H1 (cell line): ENCODE results near the gene P2RX5.

ENCODE experiments used
- ASH2L ChIP-seq: fragments of 200-600, 300-600 bp; sonication (generic); IDR thresholded peaks from one replicate; pipeline ENCODE4 v1.7.1; 2017; ENCODE audit warnings: low read length
- CTCF ChIP-seq, 3 experiments: IDR thresholded peaks; 1 replicate in 2 of 3; 2 replicates in 1 of 3; pipeline versions ENCODE4 v1.5.1 to v1.6.1; 2011; ENCODE audit warnings: low read length in 3 of 3, mild to moderate bottlenecking in 3 of 3, inconsistent platforms in 2 of 3, low read depth in 1 of 3, moderate library complexity in 1 of 3; ENCODE audit not compliant: insufficient read depth in 1 of 3; ENCODE audit errors: control extremely low read depth in 1 of 3
- NRF1 ChIP-seq: IDR thresholded peaks from 2 replicates; pipeline ENCODE4 v1.6.1; 2011; ENCODE audit warnings: mild to moderate bottlenecking, low read depth, low read length, improper control_type of control experiment
- PHF8 ChIP-seq: fragments of 200-600 bp; sonication (generic); conservative IDR thresholded peaks from 2 replicates; pipeline ENCODE4 v1.7.1; 2012; ENCODE audit warnings: low read depth, mild to moderate bottlenecking, inconsistent platforms, low read length, moderate library complexity
- POLR2A ChIP-seq, 2 experiments: IDR thresholded peaks; 1 replicate in 1 of 2; 2 replicates in 1 of 2; pipeline ENCODE4 v1.6.1; 2011; ENCODE audit warnings: low read depth in 2 of 2, low read length in 2 of 2, mild to moderate bottlenecking in 2 of 2; ENCODE audit errors: control extremely low read depth in 1 of 2
- RAD21 ChIP-seq, 2 experiments: IDR thresholded peaks in 1 of 2; conservative IDR thresholded peaks in 1 of 2; 2 replicates each; pipeline ENCODE4 v1.6.1; 2011; ENCODE audit warnings: low read depth in 2 of 2, low read length in 2 of 2, improper control_type of control experiment in 1 of 2, inconsistent platforms in 1 of 2, mild to moderate bottlenecking in 1 of 2, moderate library complexity in 1 of 2
- RFX5 ChIP-seq: IDR thresholded peaks from 2 replicates; pipeline ENCODE4 v1.6.1; 2011; ENCODE audit warnings: low read depth, low read length, improper control_type of control experiment, borderline replicate concordance
- SP2 ChIP-seq: IDR thresholded peaks from 2 replicates; pipeline ENCODE4 v1.6.1; 2012; ENCODE audit warnings: mild to moderate bottlenecking, low read length, inconsistent platforms
- SRF ChIP-seq: IDR thresholded peaks from 2 replicates; pipeline ENCODE4 v1.6.1; 2011; ENCODE audit warnings: mild to moderate bottlenecking, low read depth, low read length, moderate library complexity
- TAF1 ChIP-seq: IDR thresholded peaks from 2 replicates; pipeline ENCODE4 v1.6.1; 2011; ENCODE audit warnings: mild to moderate bottlenecking, low read depth, low read length
- TBP ChIP-seq: IDR thresholded peaks from 2 replicates; pipeline ENCODE4 v1.6.1; 2011; ENCODE audit warnings: low read depth, low read length, improper control_type of control experiment
- TEAD4 ChIP-seq: IDR thresholded peaks from 2 replicates; pipeline ENCODE4 v1.6.1; 2012; ENCODE audit warnings: low read depth, low read length, inconsistent platforms, mixed read lengths
- ZNF274 ChIP-seq: IDR thresholded peaks from 2 replicates; pipeline ENCODE4 v1.7.0; 2012; ENCODE audit warnings: low read length, borderline replicate concordance; ENCODE audit errors: extremely low read depth

GRCh38 chr17:3704931-3705717 lies 9.2 kb upstream of the P2RX5 start:
- TF ChIP-seq RFX5, result no peak
- TF ChIP-seq PHF8, result no peak
- TF ChIP-seq TEAD4, result no peak
- no peak for TF ChIP-seq RAD21 (IDR thresholded peaks at IDR 0.05 in 1 of 2, conservative IDR thresholded peaks at IDR 0.05 in 1 of 2; ENCODE audit: low read depth in 2 of 2, low read length in 2 of 2)
- TF ChIP-seq TBP, result no peak
- TF ChIP-seq NRF1, result no peak
- TF ChIP-seq TAF1, result no peak
- no peak for TF ChIP-seq POLR2A (IDR thresholded peaks at IDR 0.05; ENCODE audit: control extremely low read depth in 1 of 2, low read depth in 2 of 2, low read length in 2 of 2)
- no peak for TF ChIP-seq CTCF (IDR thresholded peaks at IDR 0.05; ENCODE audit: control extremely low read depth in 1 of 3, insufficient read depth in 1 of 3, low read depth in 1 of 3, low read length in 3 of 3)
- no peak for TF ChIP-seq ASH2L
- TF ChIP-seq SP2, result no peak
- no peak for TF ChIP-seq ZNF274
- no peak for TF ChIP-seq SRF
